SK-N-SH treated with all-trans-retinoic acid at 6 μM for 48 hours (cell line): ENCODE measurements around the gene CFAP221.

Source experiments
- ATAC-seq: fragments of 200-7000 bp; cut with Tn5 transposase; 3 replicates; pipeline ENCODE4 v1.9.1; 2020; ENCODE audit warnings: mild to moderate bottlenecking, moderate library complexity
- ARNTL ChIP-seq: fragments of 450-650 bp; formaldehyde crosslinking; IDR thresholded peaks from 2 replicates; pipeline ENCODE4 v1.5.0; 2020; ENCODE audit warnings: low read depth, mild to moderate bottlenecking, moderate library complexity, borderline replicate concordance
- BACH2 ChIP-seq: fragments of 250-450 bp; sonication (Bioruptor Pico); IDR thresholded peaks from 2 replicates; pipeline ENCODE4 v1.9.0; 2021; ENCODE audit warnings: mild to moderate bottlenecking, borderline replicate concordance
- CREB5 ChIP-seq: fragments of 250-450 bp; sonication (Bioruptor Pico); IDR thresholded peaks from 2 replicates; pipeline ENCODE4 v1.5.1; 2020; ENCODE audit warnings: low read depth, mild to moderate bottlenecking, moderate library complexity
- CSRNP3 ChIP-seq: fragments of 250-450 bp; sonication (Bioruptor Pico); IDR thresholded peaks from 2 replicates; pipeline ENCODE4 v1.5.1; 2021; ENCODE audit warnings: mild to moderate bottlenecking, moderate library complexity
- ESRRG ChIP-seq: fragments of 250-450 bp; sonication (Bioruptor Pico); IDR thresholded peaks from 2 replicates; pipeline ENCODE4 v1.6.1; 2021; ENCODE audit warnings: mild to moderate bottlenecking
- GLIS3 ChIP-seq: fragments of 250-450 bp; sonication (Bioruptor Pico); IDR thresholded peaks from 2 replicates; pipeline ENCODE4 v1.5.0; 2020; ENCODE audit warnings: mild to moderate bottlenecking, moderate library complexity
- ISL1 ChIP-seq: fragments of 250-450 bp; sonication (Bioruptor Pico); IDR thresholded peaks from 2 replicates; pipeline ENCODE4 v2.1.2; 2022; ENCODE audit warnings: mild to moderate bottlenecking, moderate library complexity
- OSR1 ChIP-seq: fragments of 250-450 bp; sonication (Bioruptor Pico); IDR thresholded peaks from 2 replicates; pipeline ENCODE4 v1.8.0; 2022; ENCODE audit warnings: moderate library complexity, mild to moderate bottlenecking, inconsistent platforms
- PATZ1 ChIP-seq: fragments of 250-450 bp; sonication (Bioruptor Pico); IDR thresholded peaks from 2 replicates; pipeline ENCODE4 v1.8.0; 2020; ENCODE audit warnings: mild to moderate bottlenecking, moderate library complexity, borderline replicate concordance
- POU6F1 ChIP-seq: fragments of 250-450 bp; sonication (Bioruptor Pico); IDR thresholded peaks from 2 replicates; pipeline ENCODE4 v1.8.0; 2021; ENCODE audit warnings: low read depth, mild to moderate bottlenecking, moderate library complexity, borderline replicate concordance
- PPARA ChIP-seq: fragments of 250-450 bp; sonication (Bioruptor Pico); IDR thresholded peaks from 2 replicates; pipeline ENCODE4 v1.5.0; 2020; ENCODE audit warnings: mild to moderate bottlenecking, borderline replicate concordance
- RARB ChIP-seq: fragments of 250-450 bp; sonication (Bioruptor Pico); IDR thresholded peaks from 2 replicates; pipeline ENCODE4 v1.8.0; 2021; ENCODE audit warnings: mild to moderate bottlenecking, moderate library complexity
- SNAI2 ChIP-seq: fragments of 250-450 bp; sonication (Bioruptor Pico); IDR thresholded peaks from 2 replicates; pipeline ENCODE4 v1.5.0; 2020; ENCODE audit warnings: mild to moderate bottlenecking, moderate library complexity
- TCF4 ChIP-seq: fragments of 250-450 bp; sonication (Bioruptor Pico); IDR thresholded peaks from 2 replicates; pipeline ENCODE4 v1.8.0; 2021; ENCODE audit warnings: mild to moderate bottlenecking, moderate library complexity, borderline replicate concordance
- TOX ChIP-seq: fragments of 250-450 bp; sonication (Bioruptor Pico); IDR thresholded peaks from 2 replicates; pipeline ENCODE4 v1.8.0; 2021; ENCODE audit warnings: mild to moderate bottlenecking, moderate library complexity, borderline replicate concordance
- TSHZ2 ChIP-seq: fragments of 250-450 bp; sonication (Bioruptor Pico); IDR thresholded peaks from 2 replicates; pipeline ENCODE4 v1.5.0; 2020; ENCODE audit warnings: mild to moderate bottlenecking, moderate library complexity
- ZC3H10 ChIP-seq: fragments of 250-450 bp; sonication (Bioruptor Pico); IDR thresholded peaks from 2 replicates; pipeline ENCODE4 v1.5.1; 2021; ENCODE audit warnings: mild to moderate bottlenecking, moderate library complexity
- ZFP3 ChIP-seq: fragments of 250-450 bp; sonication (Bioruptor Pico); IDR thresholded peaks from 2 replicates; pipeline ENCODE4 v1.5.0; 2020; ENCODE audit warnings: mild to moderate bottlenecking, moderate library complexity
- ZFP30 ChIP-seq: fragments of 450-650 bp; formaldehyde crosslinking; IDR thresholded peaks from 2 replicates; pipeline ENCODE4 v1.5.0; 2022; ENCODE audit warnings: mild to moderate bottlenecking, moderate library complexity
- ZNF565 ChIP-seq: fragments of 450-650 bp; formaldehyde crosslinking; conservative IDR thresholded peaks from 2 replicates; pipeline ENCODE4 v1.5.0; 2020; ENCODE audit warnings: low read depth, mild to moderate bottlenecking, moderate library complexity
- ZNF70 ChIP-seq: fragments of 450-650 bp; formaldehyde crosslinking; IDR thresholded peaks from 2 replicates; pipeline ENCODE4 v1.5.0; 2020; ENCODE audit warnings: mild to moderate bottlenecking, moderate library complexity
- ZNF8 ChIP-seq: fragments of 450-650 bp; formaldehyde crosslinking; IDR thresholded peaks from 2 replicates; pipeline ENCODE4 v1.5.0; 2020; ENCODE audit warnings: mild to moderate bottlenecking, moderate library complexity

The CFAP221 gene

GRCh38 chr2:119679526-119679837 lies 135.2 kb downstream of the CFAP221 start:
- TF ChIP-seq TOX (CRISPR knock-in tag) (no peak), ISL1 (CRISPR knock-in tag) (no peak), POU6F1 (CRISPR knock-in tag) (no peak), ZNF70 (no peak), TSHZ2 (CRISPR knock-in tag) (no peak), PPARA (CRISPR knock-in tag) (no peak), CREB5 (CRISPR knock-in tag) (no peak)
- ATAC-seq = no peak

GRCh38 chr2:119679846-119680245 lies 135.6 kb downstream of the CFAP221 start:
- no peak for ATAC-seq
- TF ChIP-seq CSRNP3 (CRISPR knock-in tag) (no peak), RARB (no peak), ZNF565 (CRISPR knock-in tag) (no peak), ZC3H10 (CRISPR knock-in tag) (no peak), ZNF8 (no peak), ESRRG (CRISPR knock-in tag) (no peak), OSR1 (CRISPR knock-in tag) (no peak), ARNTL (CRISPR knock-in tag) (no peak), SNAI2 (CRISPR knock-in tag) (no peak), TSHZ2 (CRISPR knock-in tag) (no peak), BACH2 (CRISPR knock-in tag) (no peak), ZFP3 (CRISPR knock-in tag) (no peak), PPARA (CRISPR knock-in tag) (no peak), ZFP30 (CRISPR knock-in tag) (no peak), GLIS3 (no peak), CREB5 (CRISPR knock-in tag) (no peak), TOX (CRISPR knock-in tag) (no peak), ZNF70 (no peak), TCF4 (no peak), PATZ1 (CRISPR knock-in tag) (no peak)
